IPS DF 19.7 (cell line): ENCODE measurements around the gene FHOD3.

ENCODE experiments used
- DNase-seq: peaks from one replicate; pipeline ENCODE4 v3.0.0-alpha.2; 2013; ENCODE audit warnings: low read depth, low spot score

The FHOD3 gene

DNA sequence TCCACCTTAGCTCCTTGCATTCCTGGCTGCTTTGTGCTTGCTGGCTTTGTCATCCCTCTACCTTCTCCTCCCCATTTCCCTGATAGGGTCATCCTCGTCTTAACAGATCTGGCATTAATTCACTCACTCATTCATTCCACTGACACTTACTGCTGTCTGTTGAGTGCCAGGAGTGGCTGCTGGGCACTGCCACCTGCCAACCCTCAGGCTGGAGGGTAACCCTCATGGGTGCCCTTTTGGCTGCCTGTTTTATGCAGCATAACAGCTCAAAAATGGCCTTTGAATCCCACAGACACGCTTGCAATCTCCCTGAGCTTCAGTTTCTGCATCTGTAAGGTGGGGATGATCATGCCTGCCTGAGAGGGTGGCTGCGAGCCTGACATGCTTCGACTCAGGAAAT lies 25.2 kb downstream of the FHOD3 start:
- DNase-seq = no peak

DNA sequence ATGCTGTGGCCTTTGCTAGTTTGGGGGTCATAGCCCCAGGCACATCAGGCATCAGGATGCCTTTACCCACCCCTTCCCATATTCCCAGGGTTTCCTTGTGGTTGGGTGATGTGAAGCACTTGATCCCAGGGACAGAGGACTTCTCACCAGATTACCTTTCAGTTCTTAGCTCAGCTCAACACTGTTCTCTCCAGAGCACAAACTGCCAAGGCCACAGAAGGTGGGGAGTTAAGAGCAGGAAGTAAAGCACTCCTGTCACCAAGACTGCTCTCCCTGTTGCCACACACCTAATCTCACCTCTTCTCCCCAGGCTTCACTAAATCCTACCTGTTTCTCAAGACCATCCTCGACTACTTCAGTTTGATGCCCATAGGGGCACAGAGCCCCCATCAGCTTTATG lies 25.9 kb downstream of the FHOD3 start:
- DNase-seq = no peak

DNA sequence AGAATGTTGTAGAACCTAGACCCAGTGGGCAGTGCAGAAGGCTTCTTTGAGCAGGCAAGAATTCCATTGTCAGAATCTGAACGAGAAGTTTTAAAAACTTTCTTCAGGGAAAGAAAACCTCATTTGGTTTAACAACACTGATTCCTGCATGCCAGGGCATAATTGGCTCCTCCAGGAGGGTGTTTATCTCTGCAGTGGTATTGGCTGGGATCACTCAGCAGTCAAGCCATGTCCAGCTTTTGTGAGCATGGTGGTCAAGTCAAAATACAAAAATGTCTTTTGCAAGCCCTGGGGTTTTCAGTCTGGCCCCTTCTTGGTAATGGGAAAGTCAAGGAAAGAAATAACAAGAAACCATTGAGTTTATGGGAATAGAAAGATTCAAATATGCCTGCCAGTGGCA lies 28.3 kb downstream of the FHOD3 start:
- no peak for DNase-seq

DNA sequence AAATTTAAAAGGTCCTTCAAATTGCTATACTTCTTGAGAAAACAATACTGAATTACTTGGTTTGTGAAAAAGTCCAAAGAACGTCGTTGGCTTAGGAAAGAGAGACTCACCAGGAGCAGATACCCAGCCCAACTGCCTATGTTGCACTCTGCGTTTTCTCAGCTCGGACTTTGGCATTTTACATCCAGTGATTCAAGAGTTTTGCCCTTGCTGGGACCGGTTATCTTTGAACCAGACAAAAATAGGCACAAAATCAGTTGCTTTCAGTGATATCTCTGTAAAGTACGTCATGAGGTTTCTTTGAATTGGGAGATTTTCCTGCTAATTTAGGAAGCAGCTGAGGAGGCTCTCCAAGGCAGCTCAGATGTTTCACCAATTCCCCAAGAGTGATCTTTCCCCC lies 29.3 kb downstream of the FHOD3 start:
- no peak for DNase-seq

DNA sequence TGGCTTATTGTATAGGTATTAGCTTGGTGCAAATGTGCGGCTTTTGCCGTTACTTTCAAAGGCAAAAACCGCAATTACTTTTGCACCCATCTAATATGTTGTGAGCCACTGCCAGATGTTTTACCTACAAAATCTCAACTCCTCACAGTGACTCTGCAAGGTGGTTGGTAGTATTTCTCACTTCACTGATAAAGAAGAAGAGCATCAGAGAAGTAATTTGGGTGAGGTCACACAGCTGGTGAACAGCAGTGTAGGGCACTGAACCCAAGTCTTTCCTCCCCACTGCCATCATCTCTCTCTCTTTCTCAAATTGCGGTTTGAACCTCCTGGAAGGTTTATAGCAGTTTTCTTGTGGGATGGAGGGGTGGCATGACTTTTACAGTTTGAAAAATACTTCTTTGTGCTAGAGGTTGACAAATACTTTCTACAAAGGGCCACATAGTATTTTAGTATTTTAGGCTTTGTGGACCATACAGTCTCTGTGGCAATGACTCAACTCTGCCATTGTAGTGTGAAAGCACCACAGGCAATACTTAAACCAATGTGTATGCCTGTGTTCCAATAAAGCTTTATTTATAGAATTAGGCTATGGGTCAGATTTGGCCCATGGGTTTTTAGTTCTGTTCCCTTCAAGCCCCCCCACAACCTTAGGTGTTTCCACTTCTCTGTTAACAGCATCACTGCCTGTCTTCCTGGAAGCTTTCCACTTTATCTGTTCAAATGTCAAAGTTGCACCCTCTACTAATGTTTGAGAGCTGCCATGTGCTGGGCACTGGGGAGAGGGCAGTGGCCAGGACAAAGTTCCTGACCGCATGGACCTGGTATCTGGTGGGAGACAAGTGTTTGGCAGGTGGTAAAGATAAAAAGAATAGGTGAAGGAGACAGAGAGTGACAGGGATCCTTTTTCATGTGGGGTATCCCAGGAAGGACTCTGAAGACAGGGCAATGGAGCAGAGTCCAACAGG lies 30.1 kb downstream of the FHOD3 start:
- no peak for DNase-seq

DNA sequence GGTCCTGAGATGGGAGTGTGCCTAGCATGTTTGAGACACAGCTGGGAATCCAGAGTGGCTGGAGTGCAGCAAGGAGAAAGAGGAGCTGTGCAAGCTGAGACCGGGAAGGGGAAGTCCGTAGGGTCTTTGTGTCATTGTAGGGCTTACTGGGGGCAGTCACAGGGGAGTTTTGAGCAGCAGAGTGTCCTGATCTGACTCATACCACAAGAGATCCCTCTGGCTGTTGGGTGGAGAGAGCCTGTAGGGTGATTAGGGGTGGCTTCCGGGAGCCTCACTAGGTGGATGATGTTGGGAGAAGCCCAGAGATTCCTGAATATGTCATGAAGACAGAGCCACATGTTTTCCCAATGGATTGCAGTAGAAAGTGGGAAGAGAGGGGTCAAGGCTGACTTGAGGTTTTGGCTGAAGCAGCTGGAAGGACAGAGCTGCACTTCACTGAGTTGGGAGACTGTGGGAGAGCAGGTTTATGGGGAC lies 30.9 kb downstream of the FHOD3 start:
- DNase-seq = no peak

DNA sequence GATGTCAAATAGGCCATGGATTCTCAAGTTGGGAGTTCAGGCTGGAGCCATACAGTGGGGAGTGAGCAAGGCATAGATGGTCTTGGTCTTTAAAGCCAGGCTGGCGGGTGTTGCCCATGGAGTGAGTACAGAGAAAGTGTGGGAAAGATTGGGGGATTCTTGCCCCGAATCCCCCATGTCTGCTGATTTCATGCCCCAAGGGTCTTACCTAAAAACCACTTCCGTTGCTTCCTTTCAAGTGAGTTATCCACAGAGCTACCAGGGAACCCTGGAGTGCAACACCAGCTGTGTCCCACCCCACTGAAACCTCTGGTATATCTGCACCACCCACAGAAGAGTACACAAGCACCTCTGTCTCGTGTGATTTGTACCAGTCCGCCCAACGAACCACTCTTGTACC lies 31.4 kb downstream of the FHOD3 start:
- no peak for DNase-seq

DNA sequence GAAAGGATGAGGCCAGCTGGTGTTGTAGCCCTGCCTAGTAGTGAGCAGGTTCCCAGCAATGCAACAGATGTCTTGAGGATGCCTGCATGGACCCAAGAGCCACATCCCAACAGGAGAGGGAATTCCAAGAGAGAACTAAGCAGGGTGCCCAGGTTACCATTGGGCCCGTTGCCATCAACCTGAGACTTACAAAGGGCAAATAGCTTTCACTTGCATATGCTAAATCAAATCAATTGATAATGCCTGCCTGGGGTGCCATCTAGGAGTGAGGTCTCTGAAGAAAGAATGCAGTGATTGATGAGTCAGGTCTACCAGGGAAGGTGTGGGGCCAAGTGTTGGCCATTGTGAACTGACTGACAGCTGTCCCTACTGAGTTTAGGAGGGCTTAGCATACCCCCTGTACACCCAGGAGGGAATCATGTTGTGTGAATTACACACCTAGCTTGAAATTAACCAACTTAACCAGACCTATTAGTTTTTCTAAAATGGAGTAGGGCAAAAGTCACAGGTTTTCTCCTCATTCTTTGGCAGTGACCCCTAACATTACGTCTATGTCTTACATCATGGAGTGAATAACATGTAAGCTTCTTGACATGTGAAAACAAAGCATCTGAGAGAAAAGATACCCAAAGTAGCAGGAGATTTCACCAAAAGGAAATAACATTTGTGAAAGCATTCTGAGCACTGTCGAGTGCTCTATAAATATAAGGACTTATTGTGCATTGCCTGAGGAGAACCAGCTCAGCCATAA lies 32.3 kb downstream of the FHOD3 start:
- peak; percentile 42 for DNase-seq

DNA sequence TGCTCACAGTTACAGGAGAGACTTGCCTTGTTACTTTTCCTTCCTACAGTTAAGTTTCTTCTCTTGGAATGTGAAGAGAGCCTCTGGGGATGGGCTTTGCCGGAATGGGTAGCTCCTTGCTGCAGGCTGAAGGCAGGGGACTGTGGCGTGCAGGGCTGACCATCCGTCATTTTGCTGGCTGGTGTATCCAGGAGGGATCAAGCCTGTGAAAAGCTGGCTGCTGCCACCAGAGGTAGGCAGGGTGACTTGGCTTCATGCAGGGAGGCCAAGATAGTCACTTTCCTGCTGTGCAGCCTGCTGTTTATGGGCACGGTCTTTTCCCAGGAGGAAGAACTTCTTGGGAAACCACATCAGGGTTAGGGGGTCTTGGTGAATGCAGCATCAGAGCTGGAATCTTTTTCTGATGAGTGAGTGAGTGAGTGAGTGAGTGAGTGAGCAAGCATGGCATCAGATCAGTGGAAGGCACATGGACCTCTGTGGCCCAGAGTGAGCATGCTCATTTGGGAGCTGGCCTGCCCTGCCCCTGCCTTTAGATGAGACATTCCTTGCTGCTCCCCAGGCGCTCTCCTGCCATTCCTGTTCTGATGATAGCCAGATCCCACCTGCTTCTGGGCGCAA lies 33.0 kb downstream of the FHOD3 start:
- no peak for DNase-seq

DNA sequence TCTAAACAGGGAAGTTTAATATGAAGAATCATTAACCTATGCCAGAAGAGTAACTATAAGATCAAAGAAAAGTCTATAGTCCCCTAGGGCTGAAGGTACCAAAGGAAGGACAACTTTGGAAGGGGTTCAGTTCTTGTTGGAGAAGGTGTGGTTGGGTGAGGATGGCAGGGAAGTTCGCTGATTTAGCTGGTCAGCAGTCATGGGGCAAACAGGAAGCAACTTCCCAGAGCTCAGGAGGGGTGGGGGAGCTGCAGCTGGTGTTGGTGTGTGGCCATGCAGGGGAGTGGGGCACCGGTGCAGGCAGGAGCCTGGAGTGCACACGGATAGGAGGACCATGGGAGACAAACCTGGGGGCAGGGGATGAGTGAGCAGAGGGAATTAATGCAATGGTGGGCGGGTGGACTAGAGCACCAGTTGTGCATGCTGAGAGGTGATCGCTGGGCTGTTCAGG lies 34.0 kb downstream of the FHOD3 start:
- no peak for DNase-seq

DNA sequence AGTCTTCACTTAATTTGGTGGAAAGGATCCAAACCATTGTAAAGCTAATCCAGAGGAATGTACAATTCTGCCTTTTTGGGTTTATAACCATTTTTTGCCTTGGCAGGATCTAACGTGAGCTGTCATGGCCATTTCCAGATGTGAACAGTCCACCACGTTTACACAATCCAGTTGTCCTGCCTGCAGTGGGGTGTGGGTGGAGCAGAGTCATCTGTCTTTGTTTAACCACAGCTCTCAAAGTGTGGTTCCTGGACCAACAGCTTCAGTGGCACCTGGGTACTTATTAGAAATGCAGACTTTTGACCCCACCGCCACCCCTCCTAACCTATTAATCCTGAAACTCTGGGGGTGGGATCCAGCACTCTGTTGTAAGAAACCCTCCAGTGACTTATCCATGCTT lies 35.9 kb downstream of the FHOD3 start:
- no peak for DNase-seq

DNA sequence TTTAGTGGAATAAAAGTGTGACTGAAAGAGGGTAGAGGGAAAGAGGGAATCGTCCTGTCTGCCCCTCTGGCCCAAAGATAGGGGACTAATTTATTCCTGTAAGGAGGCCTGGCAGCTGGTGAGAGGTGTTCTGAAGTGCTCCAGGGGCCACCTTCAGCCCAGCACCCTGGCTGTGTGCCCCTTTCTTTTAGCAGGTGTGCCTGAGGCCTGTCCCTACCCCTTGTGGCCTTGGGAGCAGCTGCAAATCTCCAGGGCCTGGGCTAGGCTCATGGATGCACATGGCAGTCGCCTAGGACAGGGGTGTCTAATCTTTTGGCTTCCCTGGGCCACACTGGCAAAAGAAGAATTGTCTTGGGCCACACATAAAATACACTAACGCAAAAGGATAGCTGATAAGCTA lies 37.3 kb downstream of the FHOD3 start:
- DNase-seq = no peak

DNA sequence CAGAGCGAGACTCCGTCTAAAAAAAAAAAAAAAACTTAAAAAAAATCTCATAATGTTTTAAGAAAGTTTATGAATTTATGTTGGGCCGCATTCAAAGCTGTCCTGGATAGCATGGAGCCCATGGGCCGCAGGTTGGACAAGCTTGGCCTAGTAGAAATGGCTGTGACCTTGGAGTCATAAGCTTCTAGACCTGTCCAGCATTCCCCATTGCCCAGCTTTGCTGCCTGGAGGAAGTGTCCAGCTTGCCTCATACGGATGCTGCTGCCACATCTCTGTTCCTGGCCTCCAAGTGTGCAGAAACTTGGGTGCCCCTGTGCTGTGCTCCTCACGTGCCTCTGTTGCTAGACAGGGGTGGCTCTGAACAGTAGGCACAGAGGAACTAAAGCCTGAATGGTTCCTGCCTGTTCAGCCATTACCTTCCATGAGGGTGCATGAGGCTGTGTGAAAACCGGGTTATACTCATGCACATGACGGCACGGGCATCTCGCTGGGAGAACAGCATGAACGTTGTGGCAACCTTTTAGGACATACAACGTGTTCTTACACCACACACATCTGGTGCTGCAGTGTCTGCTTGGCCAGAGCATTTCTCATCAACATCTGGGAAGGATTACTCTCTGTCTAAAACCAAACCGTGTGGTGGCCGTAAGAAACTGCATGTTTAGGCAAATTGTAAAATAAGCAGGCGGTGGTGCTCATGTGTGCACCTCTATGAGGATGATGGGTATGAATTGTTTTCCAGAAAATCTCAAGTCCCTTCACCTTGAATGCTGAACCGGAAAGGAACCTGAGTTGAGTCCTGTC lies 38.2 kb downstream of the FHOD3 start:
- DNase-seq = no peak

DNA sequence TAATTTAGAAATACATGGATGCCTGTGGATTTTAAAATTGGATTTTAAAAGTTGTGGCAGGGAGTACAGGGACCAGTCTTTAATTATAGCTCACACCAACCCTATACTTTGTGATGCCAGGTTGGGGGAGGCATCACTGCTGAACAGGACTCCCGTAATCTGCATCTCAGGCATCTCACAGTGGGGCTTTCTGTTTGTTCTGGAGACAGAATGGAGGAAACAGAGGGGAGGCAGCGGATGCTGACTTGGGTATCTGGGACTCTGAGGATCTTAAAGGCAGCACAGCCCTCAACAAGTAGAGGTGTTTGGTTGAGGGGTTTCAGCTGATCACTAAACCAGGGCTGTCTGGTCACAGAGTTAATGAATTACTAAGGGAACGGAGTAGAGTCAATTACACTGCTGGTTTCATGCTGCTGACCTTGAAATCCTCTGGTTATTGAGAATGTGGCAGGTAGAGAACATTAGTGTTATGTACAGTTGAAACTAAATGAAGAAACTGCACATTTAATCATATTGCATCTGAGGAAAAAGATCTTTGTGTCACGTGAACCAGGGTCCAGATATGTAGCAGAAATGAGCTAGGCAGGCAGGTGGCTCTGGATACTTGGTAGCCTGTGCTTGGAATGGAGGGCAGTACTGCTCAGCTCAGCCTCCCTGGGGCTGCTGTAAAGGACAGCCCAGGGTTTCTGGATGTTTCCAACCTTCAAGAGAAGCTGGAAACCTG lies 40.3 kb downstream of the FHOD3 start:
- no peak for DNase-seq

DNA sequence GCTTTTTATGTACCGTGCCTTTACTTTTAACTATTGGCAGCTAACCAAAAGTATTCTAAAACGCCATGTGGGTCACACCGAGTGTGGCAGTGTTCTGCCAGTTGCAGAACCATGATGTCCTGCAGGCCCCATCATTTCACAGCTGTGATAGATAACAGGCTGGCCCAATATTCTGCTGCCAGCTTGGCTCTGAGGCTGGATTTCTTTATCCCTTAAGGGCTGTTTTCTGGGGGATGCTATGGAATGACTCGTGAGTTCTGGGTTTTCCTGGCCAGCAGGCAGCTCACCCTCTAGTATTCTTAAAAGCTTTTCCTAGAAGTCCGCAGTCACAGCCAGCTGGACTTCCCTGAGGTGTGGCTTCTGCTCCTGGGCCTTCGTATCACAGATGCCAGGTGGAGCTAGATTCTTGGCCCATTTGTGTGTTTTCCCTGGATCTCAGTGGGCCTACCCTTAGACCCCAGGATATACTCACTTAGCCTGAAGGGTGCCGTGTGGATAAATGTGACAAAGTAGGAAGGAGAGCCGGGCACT lies 41.0 kb downstream of the FHOD3 start:
- DNase-seq = no peak

DNA sequence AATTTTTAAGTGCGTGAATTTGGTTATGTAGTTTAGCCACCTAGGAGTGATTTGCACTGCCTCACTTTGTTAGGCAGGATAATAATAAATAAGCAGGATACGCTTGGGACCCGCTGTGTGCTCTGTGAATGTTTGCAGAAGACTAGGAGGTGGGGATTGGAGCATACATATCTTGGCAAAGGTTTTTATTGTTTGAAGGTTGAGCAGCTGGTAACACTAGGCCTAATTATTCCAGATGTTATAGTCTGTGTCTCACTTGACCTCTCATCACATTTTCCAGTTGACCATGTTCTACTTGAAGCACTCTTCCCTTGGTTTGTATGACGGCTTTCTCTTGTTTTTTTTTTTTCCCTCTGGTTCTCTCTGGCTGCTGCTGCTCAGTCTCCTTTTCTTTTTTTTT lies 42.7 kb downstream of the FHOD3 start:
- DNase-seq = no peak

DNA sequence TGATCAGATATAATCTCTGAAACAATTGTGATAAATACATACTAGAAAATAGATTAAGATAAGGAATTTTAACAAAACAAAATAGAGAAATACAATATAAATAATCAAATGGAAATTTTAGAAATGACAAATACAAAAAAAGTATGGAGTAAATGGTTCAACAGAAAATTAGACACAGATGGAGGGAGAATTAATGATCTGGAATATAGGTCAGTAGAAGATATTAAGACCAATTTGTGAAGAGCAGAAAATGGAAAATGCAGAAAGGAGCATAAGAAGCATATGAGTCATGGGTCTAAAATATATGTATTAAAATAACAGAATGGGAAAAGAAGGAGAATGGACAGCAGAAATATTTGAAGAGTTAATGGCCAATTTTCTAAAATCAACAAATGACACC lies 44.4 kb downstream of the FHOD3 start:
- no peak for DNase-seq

DNA sequence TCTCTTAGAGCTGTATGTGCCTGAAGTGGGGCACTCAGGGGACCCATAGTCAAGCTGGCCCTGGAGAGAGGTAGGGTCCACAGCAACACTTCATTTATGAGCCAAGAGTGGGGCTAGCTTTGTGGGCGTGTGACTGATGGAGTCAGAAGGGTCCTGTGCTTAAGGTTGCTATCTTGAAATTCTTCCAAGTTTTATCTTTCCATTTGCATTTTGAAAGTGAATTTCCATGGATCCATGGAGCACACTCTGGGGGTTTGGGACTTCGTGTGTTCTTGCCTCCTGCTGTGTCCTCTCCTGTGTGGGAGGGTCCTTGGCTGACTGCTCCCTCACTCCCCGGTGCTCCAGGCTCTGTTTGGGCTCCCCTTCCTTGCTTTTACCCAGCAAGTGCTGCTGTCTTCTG lies 50.8 kb downstream of the FHOD3 start:
- DNase-seq = no peak

DNA sequence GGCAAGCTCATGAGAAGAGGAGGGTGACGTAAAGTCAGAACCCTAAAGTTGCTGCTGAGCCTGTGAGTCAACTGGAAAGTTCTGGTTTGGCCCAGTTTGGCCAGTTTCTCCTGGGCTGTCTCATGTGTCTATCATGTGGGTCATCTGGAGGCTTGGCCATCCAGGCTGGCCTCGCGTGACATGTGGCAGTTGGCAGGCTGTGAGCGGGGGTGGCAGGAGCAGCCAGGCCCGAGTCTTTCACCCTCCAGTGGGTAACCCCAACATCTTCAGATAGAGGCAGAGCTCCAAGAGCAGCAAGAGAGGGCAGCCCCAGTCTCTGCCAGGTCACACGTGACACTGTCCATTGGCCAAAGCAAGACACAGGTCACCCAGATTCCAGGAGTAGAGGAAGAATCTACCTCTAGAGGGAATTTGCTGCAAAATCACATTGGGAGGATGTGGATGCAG lies 51.5 kb downstream of the FHOD3 start:
- DNase-seq = no peak

DNA sequence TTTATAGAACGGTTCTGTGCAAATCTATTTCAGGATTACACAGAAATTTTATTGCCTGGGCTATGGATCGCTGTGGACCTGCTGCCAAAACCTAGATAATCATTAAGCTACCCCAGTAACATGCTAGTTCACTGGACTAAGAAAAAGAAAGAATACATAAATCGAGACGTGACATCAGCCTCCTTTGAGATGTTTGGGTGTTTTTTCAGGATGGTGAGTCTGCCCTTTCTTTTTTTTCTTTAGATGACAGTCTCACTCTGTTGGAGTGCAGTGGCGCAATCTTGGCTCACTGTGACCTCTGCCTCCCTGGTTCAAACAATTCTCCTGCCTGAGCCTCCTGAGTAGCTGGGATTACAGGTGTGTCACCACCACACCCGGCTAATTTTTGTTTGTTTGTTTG lies 52.0 kb downstream of the FHOD3 start:
- DNase-seq = no peak
